Lower leg skin (tissue), 3 donors: ENCODE results near the gene FAM174B.

Experiments used
- CTCF ChIP-seq, 3 donors: fragments of 450-650 bp; IDR thresholded peaks; one replicate each; pipeline ENCODE4 v1.5.1; 2016; ENCODE audit warnings: antibody characterized with exemption in 3 of 3, mild to moderate bottlenecking in 3 of 3, moderate library complexity in 2 of 3
- POLR2A ChIP-seq, 2 donors: fragments of 450-650 bp; IDR thresholded peaks; one replicate each; pipeline ENCODE4 v1.6.1; 2016 to 2017; ENCODE audit warnings: antibody characterized with exemption in 2 of 2, mild to moderate bottlenecking in 1 of 2, moderate library complexity in 1 of 2

GRCh38 chr15:92608866-92609700 is 46.5 kb downstream of the FAM174B start:
- no peak for TF ChIP-seq POLR2A (IDR thresholded peaks at IDR 0.05)
- no peak for TF ChIP-seq CTCF (IDR thresholded peaks at IDR 0.05)
